K562 (cell line): ENCODE results near the gene RHOBTB3. TPM values are rescaled to one million over a fixed set of nuclear protein-coding genes. Genes with fewer than 3 reads are reported as not detected.

Experiments used
- ATF7 ChIP-seq: fragments of 450-650 bp; IDR thresholded peaks from 2 replicates; pipeline ENCODE4 v1.7.1; 2014; ENCODE audit warnings: mild to moderate bottlenecking, moderate library complexity
- BCLAF1 ChIP-seq, 2 experiments: fragments of 450-650 bp in 1 of 2; IDR thresholded peaks; 2 replicates each; pipeline ENCODE4 v1.6.1; 2011 to 2017; ENCODE audit warnings: low read depth in 2 of 2, antibody characterized with exemption in 1 of 2, borderline replicate concordance in 1 of 2, low read length in 1 of 2, mild to moderate bottlenecking in 1 of 2, mixed read lengths in 1 of 2; ENCODE audit not compliant: control insufficient read depth in 1 of 2
- BCOR ChIP-seq: fragments of 450-650 bp; IDR thresholded peaks from 2 replicates; pipeline ENCODE4 v1.6.1; 2016
- HBP1 ChIP-seq: fragments of 450-650 bp; formaldehyde crosslinking; IDR thresholded peaks from 2 replicates; pipeline ENCODE4 v1.4.0; 2022; ENCODE audit warnings: missing genetic modification characterization
- MAFK ChIP-seq: IDR thresholded peaks from 2 replicates; pipeline ENCODE4 v1.6.1; 2011; ENCODE audit warnings: low read length, improper control_type of control experiment
- MAX ChIP-seq: sonication (generic); formaldehyde crosslinking; IDR thresholded peaks from 2 replicates; pipeline ENCODE4 v1.9.0; 2022; ENCODE audit warnings: mild to moderate bottlenecking, missing genetic modification reagents
- MBD1 ChIP-seq: fragments of 250-450 bp; sonication (Bioruptor Pico); IDR thresholded peaks from 2 replicates; pipeline ENCODE4 v1.8.0; 2022; ENCODE audit warnings: inconsistent platforms
- MYC ChIP-seq, 2 experiments: fragments of 250-450 bp in 1 of 2; sonication (Bioruptor Pico) in 1 of 2; IDR thresholded peaks; 2 replicates each; pipeline versions ENCODE4 v1.5.1 to v1.6.1; 2012 to 2021; ENCODE audit warnings: low read depth in 2 of 2, borderline replicate concordance in 1 of 2, improper control_type of control experiment in 1 of 2, low read length in 1 of 2, mild to moderate bottlenecking in 1 of 2, moderate library complexity in 1 of 2
- POU5F1 ChIP-seq: fragments of 150-350 bp; IDR thresholded peaks from 2 replicates; pipeline ENCODE4 v1.6.1; 2014; ENCODE audit warnings: borderline replicate concordance, low read length, low read depth, mild to moderate bottlenecking; ENCODE audit not compliant: partially characterized antibody
- PRMT5 ChIP-seq: sonication (generic); formaldehyde crosslinking; IDR thresholded peaks from 2 replicates; pipeline ENCODE4 v1.5.0; 2020; ENCODE audit warnings: missing genetic modification reagents
- RAD51 ChIP-seq: fragments of 450-650 bp; IDR thresholded peaks from 2 replicates; pipeline ENCODE4 v1.7.1; 2016; ENCODE audit warnings: low read depth, mild to moderate bottlenecking, borderline replicate concordance
- STAT5B ChIP-seq: fragments of 250-450 bp; sonication (Bioruptor Pico); IDR thresholded peaks from 2 replicates; pipeline ENCODE4 v1.8.0; 2021; ENCODE audit warnings: mild to moderate bottlenecking, inconsistent platforms
- ZHX1 ChIP-seq: fragments of 150-350 bp; conservative IDR thresholded peaks from 2 replicates; pipeline ENCODE4 v1.6.1; 2014; ENCODE audit warnings: low read length
- ZNF146 ChIP-seq: IDR thresholded peaks from one replicate; pipeline ENCODE4 v1.6.1; 2018; ENCODE audit warnings: missing compliant biosample characterization; ENCODE audit not compliant: unreplicated experiment
- ZNF24 ChIP-seq: fragments of 450-650 bp; IDR thresholded peaks from 2 replicates; pipeline ENCODE4 v1.6.1; 2016
- ZNF644 ChIP-seq: fragments of 200-800 bp; sonication (Bioruptor generic); IDR thresholded peaks from 2 replicates; pipeline ENCODE4 v1.6.1; 2016; ENCODE audit warnings: low read depth, missing genetic modification characterization, missing compliant biosample characterization
- ZNF75A ChIP-seq: fragments of 450-650 bp; formaldehyde crosslinking; IDR thresholded peaks from 2 replicates; pipeline ENCODE4 v1.4.0; 2020; ENCODE audit warnings: mild to moderate bottlenecking
- polyA plus RNA-seq, 8 experiments: library from polyadenylated mRNA; depleted of rRNA in 4 of 8; stranded (reverse) in 5 of 8; unstranded in 3 of 8; fragments of >200 nt; fragmentation: Nextera tagmentation in 2 of 8; fragmentation: Illumina TruSeq in 1 of 8; extraction: Ambion mirVana in 2 of 8; extraction: Trizol in 1 of 8; gene quantifications; 2 replicates each; pipeline versions ENCODE4 v1.2.1 to v1.2.3, GENCODE V29; 2011 to 2014; ENCODE audit warnings: inconsistent platforms in 1 of 8, missing spikeins in 1 of 8
- total RNA-seq, 7 experiments: library from RNA; depleted of rRNA in 6 of 7; stranded (reverse); fragments of >200 nt in 6 of 7; fragmentation: Illumina TruSeq in 2 of 7; extraction: Trizol in 2 of 7; gene quantifications; 2 replicates each; pipeline versions ENCODE4 v1.2.1 to v1.2.3, GENCODE V29; 2011 to 2021; ENCODE audit warnings: low replicate concordance in 1 of 7

RHOBTB3 gene
- total and polyA plus RNA-seq, 9 of the 15 experiments (the other 6 are each of a cell fraction or from before 2014, with no cell fraction given) = 39.7 to 143 (median 115) TPM

- TF ChIP-seq MYC (IDR thresholded peaks at IDR 0.05; ENCODE audit: low read depth, low read length) (peak; percentile 86), MYC (CRISPR knock-in tag; IDR thresholded peaks at IDR 0.05; ENCODE audit: borderline replicate concordance, low read depth) (no peak), ZNF644 (tag) (peak; percentile 73; the same call in 1 of the 2 replicates), MBD1 (0 out of 2 replicates have a peak, but pooled peaks have one; percentile 21), BCLAF1 (IDR thresholded peaks at IDR 0.05; ENCODE audit: borderline replicate concordance in 1 of 2, control insufficient read depth in 1 of 2, low read depth in 2 of 2, low read length in 1 of 2) (no peak), MAFK (peak; percentile 18; the same call in 1 of the 2 replicates), ZNF75A (CRISPR knock-in tag) (no peak), MAX (peak; percentile 59; the same call in 1 of the 2 replicates), STAT5B (CRISPR knock-in tag) (no peak), ZHX1 (no peak), ZNF146 (CRISPR knock-in tag) (no peak), PRMT5 (no peak), ZNF24 (peak; percentile 66; the same call in 1 of the 2 replicates), RAD51 (peak; percentile 9; the same call in 1 of the 2 replicates), HBP1 (CRISPR knock-in tag) (no peak), ATF7 (peak; percentile 81), POU5F1 (no peak), BCOR (no peak)
Measured at GRCh38 chr5:95842854-95843544, 111.9 kb downstream of the RHOBTB3 start (continued).
